NCI-H146 (cell line): ENCODE data around the gene TGFBRAP1.

Experiments
- DNase-seq: peaks from one replicate; lab custom pipeline; 2025; lab: John Stamatoyannopoulos, UW

TGFBRAP1 gene

GRCh38 chr2:105237045-105237765, 92.3 kb downstream of the TGFBRAP1 start:
- no peak for DNase-seq

DNA sequence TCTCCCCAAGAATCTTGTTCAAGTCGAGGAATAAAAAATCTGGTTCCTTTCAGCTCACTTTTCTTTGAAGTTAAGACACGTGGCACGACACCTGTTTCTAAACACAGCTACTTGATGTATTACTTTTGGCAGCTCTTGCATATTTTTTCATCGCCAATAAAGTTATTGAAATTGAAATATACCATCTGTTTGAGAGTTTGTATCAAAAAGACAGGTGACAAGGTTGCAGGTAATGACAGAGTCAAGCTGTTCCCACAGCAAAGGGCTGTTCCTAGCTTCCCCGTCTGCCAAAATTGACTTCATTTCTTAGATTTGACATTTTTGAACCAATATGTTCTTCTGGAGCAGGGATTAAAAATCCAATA, 93.5 kb downstream of the TGFBRAP1 start:
- DNase-seq, result no peak

DNA sequence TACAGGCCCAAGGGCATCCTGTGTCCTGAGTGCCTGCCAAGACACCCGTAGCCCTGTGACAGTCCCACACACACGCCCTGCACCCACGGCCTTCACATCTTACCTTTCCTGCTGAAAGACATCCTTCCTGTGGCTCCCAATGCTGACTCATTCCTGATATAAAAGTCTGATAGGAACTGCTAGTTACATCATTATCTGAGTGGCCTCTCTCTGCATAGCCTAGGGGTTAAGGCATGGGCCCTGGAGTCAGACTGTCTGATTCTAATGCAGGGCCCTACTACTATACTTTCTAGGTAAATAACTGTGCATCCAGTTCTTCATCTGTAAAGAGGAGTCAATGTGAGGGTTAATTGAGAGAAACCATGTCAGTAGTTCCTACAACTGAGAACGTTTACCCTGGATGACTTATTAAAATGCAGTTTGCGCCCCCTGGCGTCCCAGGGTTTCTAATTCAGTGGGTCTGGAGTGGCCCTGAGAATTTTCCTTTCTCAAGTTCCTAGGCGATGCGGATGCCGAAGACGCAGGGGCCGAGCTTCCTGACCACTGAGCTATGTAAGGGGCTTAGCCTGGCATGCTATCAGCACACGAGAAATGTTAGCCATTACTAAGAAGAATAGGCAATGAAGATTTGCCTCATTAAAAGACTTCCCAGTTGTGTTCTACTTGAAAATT, 94.0 kb downstream of the TGFBRAP1 start:
- DNase-seq, result peak; percentile 71

DNA sequence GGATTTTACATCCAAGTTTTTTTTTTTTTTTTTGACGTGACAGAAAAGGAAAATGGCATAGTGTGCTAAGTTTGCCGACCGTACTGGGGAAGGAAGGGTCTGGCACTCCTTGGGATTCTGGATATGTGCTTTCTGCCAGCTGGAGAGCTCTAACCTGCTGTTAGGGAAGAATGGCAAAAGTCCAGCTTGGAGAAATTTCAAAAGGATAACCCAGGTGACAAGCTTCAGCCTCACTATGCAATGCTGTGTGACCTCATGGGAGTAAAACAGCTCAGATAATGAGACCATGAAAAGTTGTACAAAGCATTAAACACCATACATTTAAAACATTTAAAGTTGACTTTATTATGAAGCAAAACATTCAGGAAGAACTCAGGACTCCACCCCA, 98.3 kb downstream of the TGFBRAP1 start:
- no peak for DNase-seq

- DNase-seq, result no peak
Measured at GRCh38 chr2:105224444-105224843, 105.1 kb downstream of the TGFBRAP1 start.

DNA sequence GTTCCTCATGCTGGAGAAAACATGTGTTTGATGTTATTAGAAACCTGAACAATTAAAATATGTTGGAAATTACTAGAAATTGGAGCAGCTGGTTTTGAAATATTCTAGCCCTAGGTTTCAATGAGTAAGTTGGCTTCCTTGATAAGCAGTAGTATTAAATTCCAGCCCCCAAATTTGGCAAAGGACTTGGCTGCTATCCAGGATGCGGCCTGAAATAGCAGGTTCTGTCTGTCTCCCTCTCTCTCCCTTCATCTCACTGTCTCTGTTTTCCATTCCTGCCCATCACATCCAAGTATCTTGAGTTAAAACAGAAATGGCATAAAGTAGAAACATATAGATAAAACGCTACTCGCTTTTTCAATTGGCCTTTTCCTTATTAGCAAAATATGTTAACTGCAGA, 108.9 kb downstream of the TGFBRAP1 start:
- DNase-seq, result no peak

DNA sequence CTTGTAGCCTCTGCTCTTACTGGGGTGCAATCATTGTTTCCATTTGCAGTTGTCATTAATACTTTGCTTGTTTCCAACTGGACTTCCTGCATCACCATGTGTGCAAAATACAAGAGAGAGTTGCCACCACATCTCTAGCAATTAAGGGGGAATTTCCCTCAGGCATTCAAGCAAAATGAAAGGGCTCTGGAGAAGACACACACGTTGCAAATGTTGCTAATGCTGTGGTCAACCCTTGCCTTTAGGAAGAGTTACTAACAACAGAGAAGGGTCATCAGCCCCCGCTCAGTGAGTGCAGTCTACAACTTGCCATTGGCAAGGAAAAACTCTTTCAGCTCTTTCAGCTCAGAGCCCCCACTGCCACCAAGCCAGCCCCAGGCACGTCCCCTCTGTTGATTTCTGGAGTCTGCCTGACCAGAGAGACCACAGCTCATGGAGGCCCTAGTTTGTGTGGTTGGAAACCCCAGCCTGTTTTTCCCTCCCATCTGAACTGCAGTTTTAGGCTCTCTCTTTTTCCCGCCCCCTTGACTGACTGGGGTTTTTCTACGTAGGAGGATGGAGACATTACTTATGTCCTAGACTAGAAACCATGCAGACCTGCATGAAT, 113.8 kb downstream of the TGFBRAP1 start:
- DNase-seq, result no peak
